Fibroblast of lung (primary cell): Measurements from ENCODE around the gene TTLL12.

Source experiments
- CTCF ChIP-seq, 2 donors: IDR thresholded peaks in 1 of 2; conservative IDR thresholded peaks in 1 of 2; 1 replicate in 1 of 2; 2 replicates in 1 of 2; pipeline ENCODE4 v1.5.1; 2011 to 2012; ENCODE audit warnings: low read length in 2 of 2, control low read depth in 1 of 2, inconsistent platforms in 1 of 2, low read depth in 1 of 2, mild to moderate bottlenecking in 1 of 2
- EZH2 ChIP-seq: IDR thresholded peaks from 2 replicates; pipeline ENCODE4 v1.5.1; 2012; ENCODE audit warnings: low read length, control low read depth, mild to moderate bottlenecking; ENCODE audit errors: missing control alignments

GRCh38 chr22:43226377-43227238 is 39.7 kb upstream of the TTLL12 start:
- no peak for TF ChIP-seq CTCF (conservative IDR thresholded peaks at IDR 0.05 in 1 of 2, IDR thresholded peaks at IDR 0.05 in 1 of 2; ENCODE audit: low read depth in 1 of 2, low read length in 2 of 2)
- TF ChIP-seq EZH2 = no peak
